HUDEP-2 (cell line): Measurements from ENCODE around the gene RALGPS1.

Source experiments
- DNase-seq, 76 experiments: peaks; one replicate each; lab custom pipeline; 2025; ENCODE audit not compliant: unreplicated experiment in 76 of 76; lab: John Stamatoyannopoulos, UW

The RALGPS1 gene, protein sequence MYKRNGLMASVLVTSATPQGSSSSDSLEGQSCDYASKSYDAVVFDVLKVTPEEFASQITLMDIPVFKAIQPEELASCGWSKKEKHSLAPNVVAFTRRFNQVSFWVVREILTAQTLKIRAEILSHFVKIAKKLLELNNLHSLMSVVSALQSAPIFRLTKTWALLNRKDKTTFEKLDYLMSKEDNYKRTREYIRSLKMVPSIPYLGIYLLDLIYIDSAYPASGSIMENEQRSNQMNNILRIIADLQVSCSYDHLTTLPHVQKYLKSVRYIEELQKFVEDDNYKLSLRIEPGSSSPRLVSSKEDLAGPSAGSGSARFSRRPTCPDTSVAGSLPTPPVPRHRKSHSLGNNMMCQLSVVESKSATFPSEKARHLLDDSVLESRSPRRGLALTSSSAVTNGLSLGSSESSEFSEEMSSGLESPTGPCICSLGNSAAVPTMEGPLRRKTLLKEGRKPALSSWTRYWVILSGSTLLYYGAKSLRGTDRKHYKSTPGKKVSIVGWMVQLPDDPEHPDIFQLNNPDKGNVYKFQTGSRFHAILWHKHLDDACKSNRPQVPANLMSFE

DNA sequence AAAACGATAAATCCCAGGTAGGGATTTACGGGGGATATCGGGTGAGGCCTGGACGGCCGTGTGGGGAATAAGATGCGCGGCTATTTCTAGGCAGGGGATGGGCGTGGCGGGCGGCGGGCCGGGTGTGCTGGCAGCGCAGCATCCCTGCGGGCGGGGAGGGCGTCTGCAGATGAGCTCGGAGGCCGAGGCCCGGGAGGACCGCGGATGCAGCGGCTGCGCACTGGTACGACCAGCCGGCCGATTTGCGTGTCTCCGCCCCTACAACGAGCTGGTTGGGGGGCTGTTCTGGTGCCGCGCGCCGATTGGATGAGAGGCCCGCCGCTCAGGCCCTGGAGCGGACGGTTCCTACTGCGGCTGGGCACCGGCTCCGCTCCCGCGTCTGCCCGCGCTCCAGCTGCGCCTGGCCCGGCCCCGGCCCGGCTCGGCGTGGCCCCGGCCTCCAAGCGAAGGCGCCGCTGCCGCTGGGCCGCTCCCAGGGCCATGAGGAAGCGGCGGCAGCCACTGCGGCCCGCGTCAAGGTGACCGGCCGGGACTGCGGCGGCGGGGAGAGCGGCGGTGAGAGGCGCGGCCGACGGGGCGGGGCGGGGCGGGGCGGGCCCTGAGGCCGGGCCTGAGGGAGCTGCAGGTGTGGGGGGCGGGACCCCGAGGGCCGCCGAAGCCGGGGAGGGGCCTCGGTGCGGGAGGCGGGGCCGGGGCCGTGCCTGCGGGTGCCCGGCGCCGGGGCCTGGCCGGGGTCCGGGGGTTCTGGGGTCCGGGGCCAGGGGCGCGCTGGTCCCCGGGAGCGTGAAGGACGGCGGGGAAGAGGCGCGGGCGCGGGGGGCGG lies at the start of gene RALGPS1:
TSS of gene RALGPS1 (plus strand) at position 325 of the 823 bp plus-strand sequence. CDS start 47,508 bp downstream, outside the sequence.
- peak in 74 of 76 experiments; percentile 13 to 92 (median 82) for DNase-seq

DNA sequence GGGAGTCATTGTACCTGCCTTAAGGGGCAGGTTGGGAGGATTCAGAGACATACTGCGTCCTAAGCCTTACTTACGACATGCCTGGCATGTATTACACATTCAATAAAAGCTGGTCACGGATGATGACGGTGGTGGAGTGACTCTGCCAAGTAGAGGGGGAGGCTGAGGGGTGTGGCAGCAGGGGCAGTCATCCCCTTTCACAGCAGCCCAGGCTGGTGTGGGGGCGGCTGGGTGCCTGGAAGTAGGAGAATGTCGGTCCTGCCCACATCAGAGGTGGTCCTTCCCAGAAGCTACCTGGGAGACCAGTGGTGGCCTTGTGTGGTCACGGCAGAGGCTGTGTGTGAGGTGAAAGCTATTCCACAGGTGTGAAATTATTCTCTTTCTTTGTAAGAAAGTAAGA lies 45.2 kb upstream of the RALGPS1 start:
- no peak for DNase-seq

DNA sequence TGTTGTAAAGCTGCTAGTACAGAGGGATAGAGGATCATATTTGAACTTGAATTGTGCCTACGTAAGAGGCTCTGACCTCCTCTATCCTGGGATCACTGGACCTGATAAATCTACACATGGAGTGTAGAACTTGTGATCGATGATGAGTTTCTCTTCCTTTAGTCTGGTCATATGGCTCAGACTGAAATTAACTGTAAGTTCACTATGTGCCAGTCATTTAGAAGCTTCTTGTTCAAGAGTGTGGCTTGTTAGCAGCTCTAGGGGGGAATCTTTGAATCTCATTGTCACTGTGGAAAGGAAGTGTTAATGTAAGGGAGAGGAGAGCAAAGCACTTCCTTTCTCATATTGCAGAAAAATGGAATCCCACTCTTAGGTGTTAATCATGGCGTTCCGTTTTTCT lies 42.1 kb upstream of the RALGPS1 start:
- DNase-seq: no peak

DNA sequence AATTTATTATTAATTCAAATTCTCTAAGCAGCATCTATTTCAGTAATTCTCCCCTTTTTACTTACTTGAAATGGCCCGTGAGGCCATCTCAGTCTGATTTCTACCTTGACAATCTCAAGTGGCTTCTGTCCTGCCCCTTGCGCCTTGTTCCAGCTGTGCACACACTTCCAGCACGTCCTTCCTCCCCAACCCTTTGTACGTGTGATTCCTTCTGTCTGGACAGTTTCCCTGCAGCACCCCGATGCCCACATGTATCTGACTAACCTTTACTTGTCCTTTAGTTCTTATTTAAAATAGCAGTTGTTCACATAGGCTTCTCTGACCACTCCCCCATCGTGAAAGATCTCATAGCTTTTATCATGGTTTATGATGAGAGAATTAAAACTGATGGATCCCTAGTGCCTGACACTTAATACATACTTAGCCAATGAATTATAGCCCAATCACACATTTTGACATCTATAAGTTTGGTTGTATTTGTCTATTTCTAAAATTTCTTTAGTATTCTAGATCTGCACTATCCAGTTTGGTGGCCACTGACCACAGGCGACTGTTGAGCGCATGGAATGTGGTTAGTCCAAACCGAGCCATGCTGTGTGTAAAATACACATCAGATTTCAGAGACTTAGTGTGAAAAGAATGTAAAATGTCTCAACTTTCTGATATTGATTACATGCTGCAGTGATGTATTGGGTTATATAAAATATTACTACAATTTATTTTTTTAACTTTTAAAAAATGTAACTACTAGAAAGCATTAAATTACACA lies 39.9 kb upstream of the RALGPS1 start:
- no peak for DNase-seq

DNA sequence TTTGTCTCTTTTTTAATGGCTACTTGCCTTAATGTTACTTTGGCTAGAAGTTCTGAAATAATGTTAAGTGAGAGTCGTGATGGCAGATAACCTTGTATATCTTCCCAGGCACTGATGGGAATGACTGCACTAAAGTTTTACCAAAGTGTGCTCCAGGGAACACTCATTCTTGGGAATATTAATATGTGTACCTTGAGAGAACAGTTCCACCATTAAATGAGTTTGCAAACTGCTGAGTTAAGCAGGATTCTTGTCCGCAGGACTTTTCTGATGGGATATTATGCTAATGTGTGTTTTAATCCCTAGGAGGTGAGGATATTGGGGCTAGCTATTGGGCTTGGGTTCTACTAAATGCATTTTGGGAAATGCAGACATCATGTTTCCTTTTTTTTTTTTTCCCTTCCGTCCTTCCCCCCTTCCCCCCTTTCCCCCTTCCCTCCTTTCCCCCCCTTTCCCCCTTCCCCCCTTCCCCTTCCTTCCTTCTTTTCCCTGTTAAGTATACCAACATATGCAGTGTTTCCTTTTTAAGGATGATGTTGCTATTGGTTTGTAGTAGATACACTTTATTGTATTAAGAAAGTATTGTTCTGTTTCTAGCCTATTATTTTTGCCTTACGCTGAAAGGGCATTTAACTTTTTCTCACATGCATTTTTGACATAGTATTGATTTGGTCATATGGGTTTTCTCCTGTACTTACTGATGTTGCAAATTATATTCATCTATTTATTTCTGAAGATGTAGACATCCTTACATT lies 38.6 kb upstream of the RALGPS1 start:
- DNase-seq: no peak

DNA sequence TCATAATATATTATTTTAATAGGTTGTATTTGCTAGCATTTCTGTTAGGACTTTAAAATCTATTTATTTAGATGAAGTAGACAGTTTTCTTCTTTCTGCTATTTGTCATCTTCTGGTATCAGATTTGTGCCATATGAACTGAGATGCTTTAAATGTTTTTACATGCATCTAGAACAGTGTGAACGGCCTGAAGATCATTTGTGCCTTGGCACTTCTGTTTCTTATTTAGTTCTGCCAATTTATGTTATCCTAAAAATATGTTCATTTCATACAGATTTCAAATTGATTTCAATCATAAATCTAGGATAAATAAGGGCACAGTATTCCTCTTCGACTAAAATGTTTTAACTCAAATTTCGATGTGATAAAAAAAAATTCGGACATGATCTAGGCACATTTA lies 38.1 kb upstream of the RALGPS1 start:
- DNase-seq: no peak

DNA sequence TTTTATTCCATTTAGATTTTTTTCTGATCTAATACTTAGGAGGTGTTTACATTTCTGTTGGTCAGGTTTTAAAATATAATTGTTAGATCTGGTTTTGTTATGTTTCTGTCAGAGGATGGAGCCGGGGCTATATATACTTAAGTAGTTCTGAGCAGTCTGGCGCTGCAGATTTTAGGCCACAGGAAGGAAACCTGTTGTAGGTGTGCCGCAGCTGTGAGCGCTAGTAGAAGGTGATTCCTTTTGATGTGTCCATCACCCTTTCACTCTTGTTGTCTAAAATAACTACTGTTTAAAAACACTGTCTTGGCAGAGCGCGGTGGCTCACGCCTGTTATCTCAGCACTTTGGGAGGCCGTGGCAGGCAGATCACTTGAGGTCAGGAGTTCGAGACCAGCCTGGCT lies 37.2 kb upstream of the RALGPS1 start:
- DNase-seq: no peak

DNA sequence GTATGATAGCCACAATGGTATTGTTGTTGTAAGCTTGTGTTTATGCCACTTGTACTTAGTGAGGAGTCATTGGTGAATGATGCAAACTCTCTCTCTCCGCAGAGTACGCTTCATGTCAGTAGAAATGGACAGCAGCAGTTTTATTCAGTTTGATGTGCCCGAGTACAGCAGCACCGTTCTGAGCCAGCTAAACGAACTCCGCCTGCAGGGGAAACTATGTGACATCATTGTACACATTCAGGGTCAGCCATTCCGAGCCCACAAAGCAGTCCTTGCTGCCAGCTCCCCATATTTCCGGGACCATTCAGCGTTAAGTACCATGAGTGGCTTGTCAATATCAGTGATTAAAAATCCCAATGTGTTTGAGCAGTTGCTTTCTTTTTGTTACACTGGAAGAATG lies 35.3 kb upstream of the RALGPS1 start:
- no peak for DNase-seq

DNA sequence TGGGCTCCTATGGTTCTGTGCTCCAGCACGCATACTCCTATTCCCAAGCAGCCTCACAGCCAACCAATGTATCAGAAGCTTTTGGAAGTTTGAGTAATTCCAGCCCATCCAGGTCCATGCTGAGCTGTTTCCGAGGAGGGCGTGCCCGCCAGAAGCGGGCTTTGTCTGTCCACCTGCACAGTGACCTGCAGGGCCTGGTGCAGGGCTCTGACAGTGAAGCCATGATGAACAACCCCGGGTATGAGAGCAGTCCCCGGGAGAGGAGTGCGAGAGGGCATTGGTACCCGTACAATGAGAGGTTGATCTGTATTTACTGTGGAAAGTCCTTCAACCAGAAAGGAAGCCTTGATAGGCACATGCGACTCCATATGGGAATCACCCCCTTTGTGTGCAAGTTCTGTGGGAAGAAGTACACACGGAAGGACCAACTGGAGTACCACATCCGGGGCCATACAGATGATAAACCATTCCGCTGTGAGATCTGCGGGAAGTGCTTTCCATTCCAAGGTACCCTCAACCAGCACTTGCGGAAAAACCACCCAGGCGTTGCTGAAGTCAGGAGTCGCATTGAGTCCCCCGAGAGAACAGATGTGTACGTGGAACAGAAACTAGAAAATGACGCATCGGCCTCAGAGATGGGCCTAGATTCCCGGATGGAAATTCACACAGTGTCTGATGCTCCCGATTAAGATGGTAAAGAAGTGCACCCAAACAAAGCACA lies 34.2 kb upstream of the RALGPS1 start:
- no peak for DNase-seq

DNA sequence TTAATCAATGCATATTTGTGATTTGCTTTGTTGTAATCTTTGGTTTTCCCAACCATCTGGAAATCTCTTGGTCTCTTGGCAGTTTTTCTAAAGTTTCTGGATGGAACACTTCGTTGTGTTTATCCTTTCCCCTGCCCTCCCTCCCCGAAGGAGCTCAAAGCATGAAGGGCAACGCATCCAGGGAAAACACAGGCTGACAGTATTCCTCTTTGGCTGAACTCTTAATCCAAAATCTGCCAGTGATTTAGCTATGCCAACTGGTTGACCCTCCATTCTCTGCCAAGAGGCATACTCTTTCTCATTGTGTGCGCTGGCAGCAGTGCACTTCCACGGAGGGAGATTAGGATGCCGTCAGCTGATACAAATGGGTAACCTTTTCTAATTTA lies 33.6 kb upstream of the RALGPS1 start:
- DNase-seq: no peak

DNA sequence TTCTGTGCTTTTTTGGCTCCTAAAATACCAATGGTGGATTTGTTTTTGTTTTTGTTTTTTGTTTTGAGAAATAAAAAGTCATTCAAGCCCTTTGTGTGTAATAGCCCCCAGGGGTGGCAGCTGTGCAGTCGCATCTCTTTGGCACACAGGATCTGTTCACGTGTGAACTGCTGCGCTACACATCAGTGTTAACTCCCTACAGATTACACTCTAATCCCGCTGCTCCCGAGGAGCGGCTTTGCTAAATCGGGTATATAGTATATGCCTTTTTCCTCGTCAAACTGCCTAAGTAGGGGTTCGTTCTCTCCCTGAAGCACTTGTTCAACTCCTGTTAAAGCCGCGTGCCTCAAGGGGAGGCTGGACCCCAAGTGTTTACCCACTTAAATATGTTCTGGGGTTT lies 31.8 kb upstream of the RALGPS1 start:
- no peak for DNase-seq

DNA sequence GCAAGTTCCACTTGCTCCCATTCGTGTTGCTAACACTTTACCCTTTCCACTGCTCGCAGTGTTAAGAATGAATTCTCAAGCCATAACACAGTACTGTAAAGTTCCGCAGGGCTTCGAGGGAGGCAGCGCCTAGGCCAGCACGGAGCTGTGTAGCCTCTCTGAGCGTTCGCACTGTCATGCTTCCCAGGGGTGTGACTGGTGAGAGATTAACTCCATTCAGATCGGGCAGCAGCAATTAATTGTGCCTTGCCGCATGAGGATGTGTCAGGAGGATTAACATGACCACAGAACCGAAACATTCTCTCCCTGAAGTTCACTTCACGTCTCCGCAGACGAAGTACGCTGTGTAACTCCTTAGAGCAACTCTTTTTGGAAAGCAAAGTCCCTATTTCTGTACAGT lies 30.9 kb upstream of the RALGPS1 start:
- no peak for DNase-seq

DNA sequence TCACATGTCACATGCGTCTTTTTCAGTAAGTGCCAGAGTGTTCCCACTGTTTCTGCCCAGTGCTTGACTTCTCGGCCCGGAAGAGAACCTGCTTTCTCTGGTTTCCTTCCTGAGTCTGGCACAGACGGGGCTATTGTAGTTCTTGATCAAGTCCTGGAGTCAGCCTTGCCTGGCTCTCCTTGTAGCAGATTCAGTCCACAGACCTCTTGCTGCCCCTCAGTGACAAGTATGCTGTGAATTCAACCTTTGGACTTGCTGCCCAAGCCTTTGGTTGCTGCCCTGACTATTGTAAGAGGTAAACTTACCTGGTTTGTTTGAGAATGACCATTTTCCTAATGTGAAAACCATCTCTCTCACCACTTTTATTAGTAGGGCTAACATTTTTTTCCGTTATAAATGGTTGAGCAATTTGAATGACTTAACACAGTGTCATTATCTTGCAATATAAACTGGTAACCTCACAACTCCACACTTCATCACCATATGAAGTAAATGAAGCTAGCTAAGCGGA lies 29.4 kb upstream of the RALGPS1 start:
- DNase-seq: no peak

DNA sequence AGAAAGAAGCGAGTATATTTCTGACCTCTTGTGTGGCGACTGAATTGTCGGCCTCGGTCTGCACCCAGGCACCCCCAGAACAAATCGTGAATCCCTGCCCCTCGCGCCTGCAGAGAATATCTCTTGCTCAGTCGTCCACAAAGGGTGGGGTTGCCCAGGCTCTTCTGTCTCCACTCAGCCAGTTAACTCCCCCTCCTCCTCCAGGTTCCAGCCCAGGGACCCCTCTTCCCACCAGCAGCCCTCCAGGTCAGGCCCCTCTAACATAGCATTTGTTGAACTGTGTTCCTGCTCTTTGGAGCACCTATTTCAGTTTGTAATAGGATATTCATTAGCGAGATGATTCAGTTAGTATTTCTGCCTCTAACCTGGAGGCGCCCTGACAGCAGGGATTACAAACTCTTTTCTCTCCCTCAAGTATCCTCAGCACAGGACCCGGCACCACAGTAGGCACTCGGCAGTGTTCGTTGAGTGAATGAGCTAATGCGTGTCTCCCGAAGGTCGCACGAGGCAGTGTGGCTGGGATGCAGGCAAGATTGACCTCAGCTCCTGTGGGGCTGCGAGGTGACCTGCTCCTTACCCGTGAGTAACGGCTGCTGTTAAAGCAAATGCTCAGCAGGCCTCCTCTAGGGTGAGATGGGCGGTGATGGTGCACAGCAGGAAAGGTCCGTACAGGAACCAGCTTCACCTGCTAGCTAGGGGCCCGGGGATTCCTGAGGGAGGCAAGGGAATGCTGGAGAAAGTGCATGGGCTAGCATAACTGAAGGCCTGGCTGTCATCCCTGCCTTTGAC lies 28.4 kb upstream of the RALGPS1 start:
- DNase-seq: no peak

DNA sequence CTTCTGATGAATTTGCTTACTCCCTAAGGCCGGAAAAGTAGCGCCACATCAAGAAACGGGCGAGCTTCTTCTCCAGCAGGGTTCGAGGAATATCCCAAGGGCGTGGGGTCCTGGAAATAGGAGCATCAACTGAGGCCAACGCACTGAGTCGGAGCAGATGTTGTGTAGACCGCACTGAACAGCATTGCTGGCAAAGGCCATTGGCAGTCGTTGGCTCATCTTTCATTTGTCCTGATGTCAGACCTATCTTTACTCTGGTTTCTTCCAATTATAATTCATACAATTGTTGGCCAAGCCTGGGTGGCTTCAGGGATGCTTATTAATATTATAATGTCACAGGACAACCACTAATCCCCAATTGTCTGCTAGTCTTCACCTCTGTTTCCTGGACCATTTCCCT lies 27.7 kb upstream of the RALGPS1 start:
- no peak for DNase-seq

DNA sequence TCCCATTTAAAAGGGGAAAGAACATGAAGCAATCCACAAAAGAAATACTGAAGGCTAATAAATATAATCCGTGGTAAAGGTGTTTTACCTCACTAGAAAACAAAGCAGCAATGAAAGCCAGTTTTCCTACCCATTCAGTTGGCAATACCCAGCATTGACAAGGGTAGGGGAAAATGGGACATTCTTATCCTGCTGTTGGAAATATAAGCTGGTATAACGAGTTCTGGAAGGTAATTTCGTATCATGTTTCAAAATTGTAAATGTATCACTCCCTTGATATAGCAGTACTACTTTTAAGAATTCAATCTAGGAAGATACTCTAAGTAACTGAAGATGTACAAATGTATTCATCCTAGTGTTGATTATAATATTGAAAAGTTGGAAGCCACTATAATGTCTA lies 22.9 kb upstream of the RALGPS1 start:
- DNase-seq: no peak

DNA sequence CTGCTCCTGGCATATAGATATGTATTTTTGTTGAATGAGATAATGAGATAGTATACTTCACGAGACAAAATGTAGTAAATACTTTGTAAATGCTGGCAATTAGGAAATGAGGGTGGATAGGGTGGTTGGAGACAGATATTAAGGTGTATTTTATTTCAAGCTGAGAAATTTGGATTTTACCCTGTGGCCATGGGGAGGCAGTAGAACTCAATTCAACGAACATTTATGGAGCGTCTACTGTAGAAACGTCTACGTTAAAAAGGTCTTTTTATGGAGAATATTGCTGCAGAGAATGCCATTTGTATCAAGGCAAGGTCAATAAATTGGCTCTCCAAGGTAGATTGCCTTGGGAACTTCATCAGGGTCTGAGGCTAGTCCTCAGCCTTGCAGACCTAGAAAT lies 21.5 kb upstream of the RALGPS1 start:
- DNase-seq: no peak

DNA sequence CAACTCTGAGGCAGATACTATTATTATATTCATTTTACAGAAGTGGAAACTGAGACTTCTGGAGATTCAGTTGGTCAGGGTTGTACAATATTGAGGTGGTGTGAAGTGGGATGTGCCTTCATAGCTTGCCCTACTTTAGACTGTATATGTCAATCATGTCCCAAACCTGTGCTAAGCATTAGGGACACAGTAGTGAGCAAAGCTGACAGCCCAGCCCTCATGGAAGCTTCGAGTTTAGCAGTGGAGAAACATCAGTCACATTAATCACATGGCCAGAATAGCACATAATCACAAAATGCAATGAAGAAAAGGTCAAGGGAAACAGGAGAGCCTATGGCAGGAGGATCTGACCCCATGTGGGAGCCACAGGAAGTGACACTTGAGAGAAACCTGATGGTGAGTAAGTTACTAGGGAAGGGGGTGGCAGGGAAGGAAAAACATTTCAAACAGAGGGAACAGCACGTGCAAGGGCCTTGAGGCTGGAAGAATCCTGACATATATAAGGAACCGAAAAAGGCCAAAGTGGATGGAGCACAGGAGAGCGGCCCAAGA lies 20.5 kb upstream of the RALGPS1 start:
- DNase-seq: no peak
